GM21390 (cell line): ENCODE data around the gene MAS1.
"Not testable (repeated sequence)": the region's sequence is repeated elsewhere in the genome, so short reads cannot be mapped to it uniquely, and the experiment has no call there.

Experiments
- ATAC-seq: cut with Tn5 transposase; IDR thresholded peaks from one replicate; pipeline ENCODE4 v1.9.1; 2021; ENCODE audit not compliant: unreplicated experiment

MAS1 gene

GRCh38 chr6:159915397-159915796 lies 24.6 kb downstream of the MAS1 start:
- no peak for ATAC-seq

- ATAC-seq, result no peak
Observed at GRCh38 chr6:159916237-159916636, 25.4 kb downstream of the MAS1 start.

- ATAC-seq, result no peak
Observed at GRCh38 chr6:159916752-159917151, 26.0 kb downstream of the MAS1 start.

GRCh38 chr6:159919011-159919511 lies 28.3 kb downstream of the MAS1 start:
- ATAC-seq, result no peak

GRCh38 chr6:159919800-159920199 lies 29.0 kb downstream of the MAS1 start:
- ATAC-seq, result no peak

- not testable (repeated sequence) for ATAC-seq
Observed at GRCh38 chr6:159924150-159924549, 33.4 kb downstream of the MAS1 start.

- ATAC-seq, result no peak
Observed at GRCh38 chr6:159926542-159927203, 35.9 kb downstream of the MAS1 start.

- ATAC-seq, result peak; percentile 35
Observed at GRCh38 chr6:159929819-159930218, 39.0 kb downstream of the MAS1 start.

- ATAC-seq, result peak; percentile 89
Observed at GRCh38 chr6:159931112-159931511, 40.3 kb downstream of the MAS1 start.

GRCh38 chr6:159931846-159932245 lies 41.1 kb downstream of the MAS1 start:
- no peak for ATAC-seq

GRCh38 chr6:159933077-159933476 lies 42.3 kb downstream of the MAS1 start:
- ATAC-seq, result no peak

GRCh38 chr6:159934181-159934580 lies 43.4 kb downstream of the MAS1 start:
- no peak for ATAC-seq

- no peak for ATAC-seq
Observed at GRCh38 chr6:159935065-159935464, 44.3 kb downstream of the MAS1 start.

- ATAC-seq, result no peak
Observed at GRCh38 chr6:159935633-159936032, 44.8 kb downstream of the MAS1 start.

- no peak for ATAC-seq
Observed at GRCh38 chr6:159939591-159940016, 48.8 kb downstream of the MAS1 start.
